Upper lobe of left lung (tissue), 4 donors: Measurements from ENCODE around the gene SNRPA.

Experiments
- EP300 ChIP-seq, 4 donors: sonication (generic); formaldehyde crosslinking; IDR thresholded peaks; one replicate each; pipeline ENCODE4 v1.5.1; 2017; ENCODE audit warnings: antibody characterized with exemption in 4 of 4, control low read depth in 2 of 4
- POLR2AphosphoS5 ChIP-seq, 2 donors: sonication (generic); formaldehyde crosslinking; IDR thresholded peaks; one replicate each; pipeline ENCODE4 v1.5.1; 2017; ENCODE audit warnings: antibody characterized with exemption in 2 of 2
- TF ChIP-seq, protein P1 (sequence below), 6 experiments: fragments of 450-650 bp in 4 of 6; fragments of 200-600 bp in 2 of 6; sonication (generic) in 2 of 6; IDR thresholded peaks; one replicate each; pipeline ENCODE4 v1.5.1; 2016 to 2019; ENCODE audit warnings: antibody characterized with exemption in 6 of 6

DNA sequence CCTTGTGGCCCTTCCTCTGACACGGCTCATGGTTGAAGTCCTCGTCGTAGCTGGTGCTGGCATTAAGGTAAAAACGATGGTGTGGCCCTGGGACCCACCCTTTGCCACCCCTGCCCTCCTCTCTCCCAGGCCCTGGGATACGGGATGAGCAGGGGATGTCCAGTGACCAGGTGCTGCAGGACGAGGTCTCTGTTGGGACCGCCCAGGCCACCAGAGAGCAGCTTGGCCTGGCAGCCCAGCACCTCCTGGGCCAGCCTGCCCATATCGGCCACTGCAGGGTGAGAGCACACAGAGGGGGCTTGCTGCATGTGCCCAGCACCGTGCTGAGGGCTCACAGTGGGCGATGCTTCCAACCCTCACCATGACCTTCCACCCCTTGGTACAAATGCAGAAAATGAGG lies 7.1 kb upstream of the SNRPA start:
- no peak for TF ChIP-seq EP300 (IDR thresholded peaks at IDR 0.05)
- TF ChIP-seq POLR2AphosphoS5 (IDR thresholded peaks at IDR 0.05): no peak
- TF ChIP-seq, protein P1, sequence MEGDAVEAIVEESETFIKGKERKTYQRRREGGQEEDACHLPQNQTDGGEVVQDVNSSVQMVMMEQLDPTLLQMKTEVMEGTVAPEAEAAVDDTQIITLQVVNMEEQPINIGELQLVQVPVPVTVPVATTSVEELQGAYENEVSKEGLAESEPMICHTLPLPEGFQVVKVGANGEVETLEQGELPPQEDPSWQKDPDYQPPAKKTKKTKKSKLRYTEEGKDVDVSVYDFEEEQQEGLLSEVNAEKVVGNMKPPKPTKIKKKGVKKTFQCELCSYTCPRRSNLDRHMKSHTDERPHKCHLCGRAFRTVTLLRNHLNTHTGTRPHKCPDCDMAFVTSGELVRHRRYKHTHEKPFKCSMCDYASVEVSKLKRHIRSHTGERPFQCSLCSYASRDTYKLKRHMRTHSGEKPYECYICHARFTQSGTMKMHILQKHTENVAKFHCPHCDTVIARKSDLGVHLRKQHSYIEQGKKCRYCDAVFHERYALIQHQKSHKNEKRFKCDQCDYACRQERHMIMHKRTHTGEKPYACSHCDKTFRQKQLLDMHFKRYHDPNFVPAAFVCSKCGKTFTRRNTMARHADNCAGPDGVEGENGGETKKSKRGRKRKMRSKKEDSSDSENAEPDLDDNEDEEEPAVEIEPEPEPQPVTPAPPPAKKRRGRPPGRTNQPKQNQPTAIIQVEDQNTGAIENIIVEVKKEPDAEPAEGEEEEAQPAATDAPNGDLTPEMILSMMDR (IDR thresholded peaks at IDR 0.05): no peak
